Omental fat pad (tissue), 4 donors: ENCODE data around the gene NOS3. TPM values are rescaled to one million over a fixed set of nuclear protein-coding genes. Genes with fewer than 3 reads are reported as not detected.

Experiments used
- ATAC-seq: fragments of 150-250 bp; one replicate; pipeline ENCODE4 v1.9.1; 2016; ENCODE audit warnings: mild to moderate bottlenecking, moderate library complexity; ENCODE audit not compliant: low FRiP score
- DNase-seq: peaks from one replicate; pipeline ENCODE4 v3.0.0-alpha.2; 2019; ENCODE audit warnings: low spot score
- total RNA-seq, 4 donors: library from RNA; depleted of rRNA; stranded (reverse); fragments of >200 nt; gene quantifications; one replicate each; pipeline ENCODE4 v1.1.0, GENCODE V29; 2016
- TF ChIP-seq, protein P1 (sequence below), 3 donors: fragments of 450-650 bp; IDR thresholded peaks; one replicate each; pipeline ENCODE4 v1.5.1; 2016 to 2017; ENCODE audit warnings: antibody characterized with exemption in 3 of 3, mild to moderate bottlenecking in 3 of 3, moderate library complexity in 2 of 3

The NOS3 gene
- total RNA-seq, 4 donors from 2014 or later: 11.2 to 75.3 (median 25.2) TPM

- TF ChIP-seq, protein P1, sequence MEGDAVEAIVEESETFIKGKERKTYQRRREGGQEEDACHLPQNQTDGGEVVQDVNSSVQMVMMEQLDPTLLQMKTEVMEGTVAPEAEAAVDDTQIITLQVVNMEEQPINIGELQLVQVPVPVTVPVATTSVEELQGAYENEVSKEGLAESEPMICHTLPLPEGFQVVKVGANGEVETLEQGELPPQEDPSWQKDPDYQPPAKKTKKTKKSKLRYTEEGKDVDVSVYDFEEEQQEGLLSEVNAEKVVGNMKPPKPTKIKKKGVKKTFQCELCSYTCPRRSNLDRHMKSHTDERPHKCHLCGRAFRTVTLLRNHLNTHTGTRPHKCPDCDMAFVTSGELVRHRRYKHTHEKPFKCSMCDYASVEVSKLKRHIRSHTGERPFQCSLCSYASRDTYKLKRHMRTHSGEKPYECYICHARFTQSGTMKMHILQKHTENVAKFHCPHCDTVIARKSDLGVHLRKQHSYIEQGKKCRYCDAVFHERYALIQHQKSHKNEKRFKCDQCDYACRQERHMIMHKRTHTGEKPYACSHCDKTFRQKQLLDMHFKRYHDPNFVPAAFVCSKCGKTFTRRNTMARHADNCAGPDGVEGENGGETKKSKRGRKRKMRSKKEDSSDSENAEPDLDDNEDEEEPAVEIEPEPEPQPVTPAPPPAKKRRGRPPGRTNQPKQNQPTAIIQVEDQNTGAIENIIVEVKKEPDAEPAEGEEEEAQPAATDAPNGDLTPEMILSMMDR (IDR thresholded peaks at IDR 0.05): no peak
- DNase-seq: no peak
- no peak for ATAC-seq
Observed at GRCh38 chr7:151056666-151057505, 66.1 kb downstream of the NOS3 start.

- ATAC-seq: no peak
- no peak for DNase-seq
- TF ChIP-seq, protein P1 (IDR thresholded peaks at IDR 0.05): no peak
Observed at GRCh38 chr7:151057506-151057988, 66.7 kb downstream of the NOS3 start, which contains the start of gene CDK5. TSS of gene CDK5 (minus strand) at chr7:151057897. CDS start at chr7:151057848, 49 bp downstream.

GRCh38 chr7:151057989-151058780 is 67.4 kb downstream of the NOS3 start:
- peak; percentile 86 for ATAC-seq
- peak; percentile 91 for DNase-seq
- TF ChIP-seq, protein P1 (IDR thresholded peaks at IDR 0.05): no peak

DNA sequence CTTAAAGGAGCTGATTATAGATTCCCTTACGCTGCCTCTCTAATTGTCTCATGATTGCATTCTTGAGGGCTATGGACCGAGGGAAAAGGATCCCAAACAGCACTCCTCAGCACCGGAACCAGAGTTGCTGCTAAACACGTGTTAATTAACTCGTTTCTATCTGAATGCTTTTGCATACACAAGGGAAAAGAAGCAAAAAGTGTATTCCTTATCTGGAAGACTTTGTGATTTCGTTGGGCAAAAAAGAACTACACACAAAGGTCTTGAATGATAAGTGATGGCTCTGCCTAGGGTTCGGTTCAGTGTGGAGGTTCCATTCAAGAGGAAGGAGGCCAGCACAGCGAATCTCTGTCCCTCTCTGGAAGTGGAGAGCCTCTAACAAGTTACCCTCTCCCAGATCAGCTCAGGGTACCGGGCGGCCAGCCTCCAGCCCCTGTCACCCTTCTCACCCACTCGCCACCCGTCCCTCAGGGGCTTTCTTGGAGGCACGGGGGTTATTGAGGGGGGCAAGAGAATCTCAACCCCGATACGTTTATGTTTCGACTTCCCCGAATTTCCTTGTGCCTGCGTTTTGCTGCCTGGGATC is 68.1 kb downstream of the NOS3 start:
- no peak for ATAC-seq
- TF ChIP-seq, protein P1 (IDR thresholded peaks at IDR 0.05): no peak
- DNase-seq: no peak

DNA sequence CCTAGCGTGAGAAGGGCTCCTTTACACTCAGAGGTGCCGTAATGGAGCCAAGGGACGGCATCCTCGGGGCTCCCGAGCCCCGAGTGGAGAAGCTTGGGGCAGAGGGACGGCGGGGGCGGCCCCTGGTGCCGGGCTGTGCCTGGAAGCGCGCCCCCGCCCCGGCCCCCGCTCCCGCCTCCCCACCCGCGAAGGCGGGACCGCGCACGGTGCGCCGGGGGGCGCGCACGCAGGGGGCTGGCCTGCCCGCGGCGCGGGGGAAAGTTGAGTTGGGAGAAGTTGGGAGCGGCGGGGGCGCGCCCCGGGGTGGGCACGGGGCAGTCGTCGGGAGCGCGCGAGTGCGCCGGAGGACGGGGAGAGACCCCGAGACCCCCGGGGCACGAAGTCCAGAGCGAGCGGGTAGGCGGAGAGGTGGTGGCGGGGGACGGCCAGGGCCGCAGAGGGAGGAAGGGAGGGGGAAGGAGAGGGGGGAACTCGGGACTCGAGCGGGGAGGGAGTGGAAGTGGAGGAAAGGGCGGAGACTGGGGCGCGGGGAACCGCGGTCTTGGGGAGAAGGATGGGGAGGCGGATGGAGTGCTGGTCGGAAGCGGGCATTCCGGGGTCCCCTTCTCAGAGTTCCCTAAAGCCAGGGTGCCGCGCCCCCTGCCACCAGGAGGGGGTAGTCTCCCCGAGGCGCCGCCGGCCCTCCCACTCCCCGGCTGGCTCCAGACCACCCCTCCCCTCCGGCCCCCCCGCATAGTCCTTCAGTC is 68.7 kb downstream of the NOS3 start, which contains the start of gene SLC4A2:
Gene SLC4A2, plus strand, starts transcription at position 223 of the 746 bp plus-strand sequence. CDS start 2,399 bp downstream, outside the sequence.
- ATAC-seq (no peak), DNase-seq (no peak)
- TF ChIP-seq, protein P1 (IDR thresholded peaks at IDR 0.05): no peak

DNA sequence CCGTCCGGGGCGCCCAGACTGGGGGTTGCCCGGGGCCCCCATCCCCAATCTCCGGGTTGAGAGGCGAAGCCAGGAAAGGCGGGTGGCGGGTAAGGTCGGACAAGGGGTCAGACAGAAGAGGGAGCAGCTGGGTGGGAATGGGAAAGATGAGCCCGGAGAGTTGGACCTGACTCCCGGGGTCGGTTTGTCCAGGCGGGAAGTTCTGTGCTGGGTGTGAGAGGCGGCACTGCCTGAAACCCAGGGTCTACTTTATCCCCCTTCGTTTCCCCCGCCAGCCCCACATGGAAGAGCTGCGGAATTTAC is 69.2 kb downstream of the NOS3 start:
- TF ChIP-seq, protein P1 (IDR thresholded peaks at IDR 0.05): no peak
- DNase-seq: no peak
- no peak for ATAC-seq
